Measurements from ENCODE around the gene SLC24A4. TPM values are rescaled to one million over a fixed set of nuclear protein-coding genes. Genes with fewer than 3 reads are reported as not detected.

SLC24A4 gene, protein sequence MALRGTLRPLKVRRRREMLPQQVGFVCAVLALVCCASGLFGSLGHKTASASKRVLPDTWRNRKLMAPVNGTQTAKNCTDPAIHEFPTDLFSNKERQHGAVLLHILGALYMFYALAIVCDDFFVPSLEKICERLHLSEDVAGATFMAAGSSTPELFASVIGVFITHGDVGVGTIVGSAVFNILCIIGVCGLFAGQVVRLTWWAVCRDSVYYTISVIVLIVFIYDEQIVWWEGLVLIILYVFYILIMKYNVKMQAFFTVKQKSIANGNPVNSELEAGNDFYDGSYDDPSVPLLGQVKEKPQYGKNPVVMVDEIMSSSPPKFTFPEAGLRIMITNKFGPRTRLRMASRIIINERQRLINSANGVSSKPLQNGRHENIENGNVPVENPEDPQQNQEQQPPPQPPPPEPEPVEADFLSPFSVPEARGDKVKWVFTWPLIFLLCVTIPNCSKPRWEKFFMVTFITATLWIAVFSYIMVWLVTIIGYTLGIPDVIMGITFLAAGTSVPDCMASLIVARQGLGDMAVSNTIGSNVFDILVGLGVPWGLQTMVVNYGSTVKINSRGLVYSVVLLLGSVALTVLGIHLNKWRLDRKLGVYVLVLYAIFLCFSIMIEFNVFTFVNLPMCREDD
- not detected for polyA plus RNA-seq (2012; ENCODE audit: insufficient read depth, insufficient read length, low read depth)

DNA sequence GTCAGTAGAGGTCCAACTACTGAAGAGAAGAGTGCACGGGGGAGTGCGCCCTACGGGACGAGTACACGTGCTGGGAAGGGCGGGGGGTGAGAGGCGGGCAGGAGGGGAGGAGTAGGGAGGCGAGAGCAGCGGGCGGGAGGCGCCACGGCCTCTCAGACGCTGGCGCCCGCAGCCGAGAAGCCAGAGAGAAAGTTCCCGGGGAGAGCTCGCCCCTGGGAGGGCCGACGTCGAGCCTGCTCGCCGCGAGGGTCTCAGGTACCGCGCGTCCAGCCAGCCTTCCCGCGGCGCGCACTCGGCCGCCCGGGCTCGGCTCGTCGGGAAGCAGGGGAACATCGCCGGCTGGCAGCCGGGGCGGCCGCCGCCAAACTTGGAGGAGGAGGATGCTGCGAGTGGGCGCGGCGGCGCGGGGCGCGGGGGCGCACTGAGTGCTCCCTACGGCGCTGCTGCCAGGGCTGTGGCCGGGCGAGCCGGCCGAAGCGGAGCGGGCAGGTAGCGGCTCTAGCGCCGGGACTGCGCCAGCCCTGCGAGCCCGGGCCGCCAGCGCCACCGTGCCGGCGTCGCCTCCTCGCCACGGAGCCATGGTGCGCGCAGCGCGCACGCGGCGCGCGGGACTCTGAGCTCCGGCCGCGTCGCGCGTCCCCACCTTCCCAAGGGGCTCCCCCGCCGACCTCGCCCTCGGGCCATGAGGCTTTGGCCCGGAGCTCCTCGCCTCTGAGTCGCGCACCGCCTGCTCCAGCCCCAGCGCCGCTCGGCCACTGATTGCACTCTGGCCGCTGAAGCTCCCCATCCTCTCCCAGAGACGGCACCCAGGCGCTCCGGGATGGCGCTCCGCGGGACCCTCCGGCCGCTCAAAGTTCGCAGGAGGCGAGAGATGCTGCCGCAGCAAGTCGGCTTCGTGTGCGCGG lies at the start of gene SLC24A4:
TSS of gene SLC24A4 (plus strand) at position 155 of the 905 bp plus-strand sequence. CDS start at position 821, 666 bp downstream.
- H3K36me3 ChIP-seq, result no peaks in the 10 kb centered on the region
- H3K4me3 ChIP-seq (ENCODE audit: low read depth, low read length), result no peak within 1 kb of the TSS
- TF ChIP-seq, protein P1, sequence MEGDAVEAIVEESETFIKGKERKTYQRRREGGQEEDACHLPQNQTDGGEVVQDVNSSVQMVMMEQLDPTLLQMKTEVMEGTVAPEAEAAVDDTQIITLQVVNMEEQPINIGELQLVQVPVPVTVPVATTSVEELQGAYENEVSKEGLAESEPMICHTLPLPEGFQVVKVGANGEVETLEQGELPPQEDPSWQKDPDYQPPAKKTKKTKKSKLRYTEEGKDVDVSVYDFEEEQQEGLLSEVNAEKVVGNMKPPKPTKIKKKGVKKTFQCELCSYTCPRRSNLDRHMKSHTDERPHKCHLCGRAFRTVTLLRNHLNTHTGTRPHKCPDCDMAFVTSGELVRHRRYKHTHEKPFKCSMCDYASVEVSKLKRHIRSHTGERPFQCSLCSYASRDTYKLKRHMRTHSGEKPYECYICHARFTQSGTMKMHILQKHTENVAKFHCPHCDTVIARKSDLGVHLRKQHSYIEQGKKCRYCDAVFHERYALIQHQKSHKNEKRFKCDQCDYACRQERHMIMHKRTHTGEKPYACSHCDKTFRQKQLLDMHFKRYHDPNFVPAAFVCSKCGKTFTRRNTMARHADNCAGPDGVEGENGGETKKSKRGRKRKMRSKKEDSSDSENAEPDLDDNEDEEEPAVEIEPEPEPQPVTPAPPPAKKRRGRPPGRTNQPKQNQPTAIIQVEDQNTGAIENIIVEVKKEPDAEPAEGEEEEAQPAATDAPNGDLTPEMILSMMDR (IDR thresholded peaks at IDR 0.05; ENCODE audit: low read depth, low read length), result no peak

DNA sequence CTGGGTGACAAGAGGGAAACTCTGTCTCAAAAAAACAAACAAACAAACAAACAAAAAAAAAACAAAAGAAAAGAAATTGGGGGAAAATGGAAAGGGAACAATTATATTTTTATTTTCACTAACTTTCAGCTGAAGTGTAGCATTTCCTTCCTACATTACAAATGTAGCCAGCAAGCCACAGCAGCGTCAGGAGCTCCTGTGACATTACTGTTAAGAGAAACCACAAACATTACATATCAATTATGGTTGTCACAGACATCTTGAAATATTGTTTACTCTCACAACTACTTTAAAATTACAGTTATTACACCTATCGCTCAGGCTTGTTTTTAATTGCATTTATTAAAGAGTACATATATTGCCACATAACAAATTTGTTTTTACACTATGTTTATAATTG lies 49.8 kb upstream of the SLC24A4 start:
- DNase-seq, result no peak
- no peak overlapping the region for H3K4me3 ChIP-seq (ENCODE audit: low read depth, low read length)
- H3K36me3 ChIP-seq, result no peaks in the 10 kb centered on the region
- TF ChIP-seq, protein P1 (IDR thresholded peaks at IDR 0.05; ENCODE audit: low read depth, low read length), result no peak
- no peaks in the 10 kb centered on the region for H3K4me1 ChIP-seq
- H3K9me3 ChIP-seq, result no peaks in the 10 kb centered on the region
- H3K27me3 ChIP-seq, result peaks cover 11% of the 10 kb centered on the region; the same call in 1 of the 2 replicates

More for the DNA sequence above, at the start of gene SLC24A4:
- H3K4me1 ChIP-seq, result no peaks in the 10 kb centered on the region
- peaks cover 87% of the 10 kb centered on the region for H3K27me3 ChIP-seq
- no peak for DNase-seq
- H3K9me3 ChIP-seq, result no peaks in the 10 kb centered on the region

DNA sequence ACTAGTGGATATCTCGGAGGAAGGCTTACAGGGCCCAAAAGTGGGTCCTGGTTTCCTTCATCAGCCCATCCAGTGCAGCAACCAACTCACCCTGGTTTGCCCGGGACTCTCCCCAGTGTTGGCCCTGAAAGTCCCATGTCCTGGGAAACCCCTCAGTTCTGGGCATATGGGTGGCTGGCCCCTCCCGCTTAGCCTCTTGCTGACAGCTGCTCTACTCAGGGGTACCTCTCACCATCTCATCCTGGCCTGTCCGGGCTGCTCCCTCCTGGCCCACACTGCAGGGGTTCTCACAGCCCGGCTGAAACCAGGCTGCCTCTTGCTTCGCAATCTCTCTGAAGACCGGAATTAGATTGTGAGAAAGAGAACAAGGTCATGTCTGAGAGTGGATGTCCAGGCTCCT lies 48.9 kb upstream of the SLC24A4 start:
- H3K9me3 ChIP-seq, result no peaks in the 10 kb centered on the region
- TF ChIP-seq, protein P1 (IDR thresholded peaks at IDR 0.05; ENCODE audit: low read depth, low read length), result no peak

DNA sequence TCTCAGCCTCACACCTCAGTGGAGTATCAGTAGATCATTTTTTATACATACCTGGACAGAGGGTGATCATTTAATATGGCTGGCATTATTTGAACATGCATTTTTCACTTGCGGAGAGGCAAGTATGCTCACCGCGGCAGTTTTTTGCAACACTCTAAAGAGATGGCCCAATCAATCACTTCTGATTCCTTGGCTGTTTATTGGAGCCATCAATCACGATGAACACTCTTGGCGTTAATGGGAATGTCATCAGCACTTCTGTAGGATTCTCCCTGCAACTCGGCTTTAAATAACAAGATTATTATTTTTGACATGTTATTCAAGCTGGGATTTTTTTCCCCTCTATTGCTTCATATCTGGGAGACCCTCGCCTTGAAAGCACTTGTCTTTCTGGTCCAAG lies 46.9 kb upstream of the SLC24A4 start:
- no peak for DNase-seq
- Histone ChIP-seq H3K36me3 (no peaks in the 10 kb centered on the region), H3K4me1 (no peaks in the 10 kb centered on the region), H3K9me3 (no peaks in the 10 kb centered on the region), H3K27me3 (peaks cover 11% of the 10 kb centered on the region; the same call in 1 of the 2 replicates), H3K4me3 (ENCODE audit: low read depth, low read length) (no peak overlapping the region)
- TF ChIP-seq, protein P1 (IDR thresholded peaks at IDR 0.05; ENCODE audit: low read depth, low read length), result no peak

More for the DNA sequence above, 48.9 kb upstream of the SLC24A4 start:
- DNase-seq, result no peak
- H3K4me1 ChIP-seq, result no peaks in the 10 kb centered on the region
- peaks cover 11% of the 10 kb centered on the region; the same call in 1 of the 2 replicates for H3K27me3 ChIP-seq
- H3K36me3 ChIP-seq, result no peaks in the 10 kb centered on the region
- H3K4me3 ChIP-seq (ENCODE audit: low read depth, low read length), result no peak overlapping the region

DNA sequence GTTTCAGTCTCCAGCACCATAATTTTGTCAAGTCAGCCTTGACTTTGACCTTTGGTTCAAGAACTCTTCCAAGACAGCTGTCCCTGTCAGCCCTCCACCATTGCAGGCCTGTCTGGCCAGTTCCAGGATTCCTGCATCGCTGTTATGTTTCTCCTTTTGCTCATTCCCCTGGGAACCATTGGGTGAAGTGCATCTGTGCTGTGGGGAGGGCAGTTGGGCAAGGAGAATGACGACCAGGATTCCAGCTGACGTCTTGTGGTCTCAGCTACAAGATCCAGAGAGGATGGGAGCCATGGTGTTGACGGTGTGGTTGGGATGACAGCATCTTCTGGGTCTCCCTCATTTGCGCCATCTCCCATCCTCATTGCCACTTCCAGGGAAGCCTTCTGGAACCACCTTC lies 45.9 kb upstream of the SLC24A4 start:
- Histone ChIP-seq H3K4me3 (ENCODE audit: low read depth, low read length) (no peak overlapping the region), H3K4me1 (no peaks in the 10 kb centered on the region), H3K36me3 (no peaks in the 10 kb centered on the region), H3K27me3 (peaks cover 10% of the 10 kb centered on the region; the same call in 1 of the 2 replicates), H3K9me3 (no peaks in the 10 kb centered on the region)
- DNase-seq, result no peak
- TF ChIP-seq, protein P1 (IDR thresholded peaks at IDR 0.05; ENCODE audit: low read depth, low read length), result no peak

All from BE2C (cell line).